Transverse colon (tissue), 4 donors: Measurements from ENCODE around the gene NKD1. TPM values are rescaled to one million over a fixed set of nuclear protein-coding genes. Genes with fewer than 3 reads are reported as not detected.

ENCODE experiments used
- DNase-seq: peaks from one replicate; pipeline ENCODE4 v3.0.0-alpha.2; 2019
- H3K27ac ChIP-seq, 4 donors: fragments of 200-600 bp; sonication (generic); 2 replicates each; pipeline ENCODE4 v1.5.1; 2016 to 2018; ENCODE audit warnings: inconsistent platforms in 4 of 4
- H3K27me3 ChIP-seq: fragments of 200-600 bp; sonication (generic); 2 replicates; pipeline ENCODE4 v1.5.1; 2017; ENCODE audit warnings: inconsistent platforms
- H3K36me3 ChIP-seq, 4 donors: fragments of 200-600 bp; sonication (generic); 2 replicates each; pipeline ENCODE4 v1.5.1; 2017 to 2019; ENCODE audit warnings: inconsistent platforms in 4 of 4
- H3K4me1 ChIP-seq, 4 donors: fragments of 200-600 bp; sonication (generic); 2 replicates each; pipeline ENCODE4 v1.5.1; 2017 to 2020; ENCODE audit warnings: inconsistent platforms in 4 of 4
- H3K4me3 ChIP-seq, 4 donors: fragments of 200-600 bp; sonication (generic); 1 replicate in 1 of 4; 2 replicates in 3 of 4; pipeline versions ENCODE4 v1.5.1 to v1.6.1; 2017 to 2019; ENCODE audit warnings: inconsistent platforms in 4 of 4
- H3K9me3 ChIP-seq, 2 donors: fragments of 200-600 bp; sonication (generic); 2 replicates each; pipeline ENCODE4 v1.5.1; 2017 to 2019; ENCODE audit warnings: inconsistent platforms in 2 of 2
- CTCF ChIP-seq, 5 experiments: fragments of 200-600 bp in 3 of 5; fragments of 450-650 bp in 2 of 5; sonication (generic) in 3 of 5; IDR thresholded peaks; 1 replicate in 2 of 5; 2 replicates in 3 of 5; pipeline ENCODE4 v1.5.1; 2016 to 2017; ENCODE audit warnings: antibody characterized with exemption in 5 of 5, inconsistent platforms in 3 of 5, mild to moderate bottlenecking in 2 of 5, moderate library complexity in 1 of 5
- EP300 ChIP-seq: sonication (generic); formaldehyde crosslinking; IDR thresholded peaks from one replicate; pipeline ENCODE4 v1.6.1; 2017; ENCODE audit warnings: antibody characterized with exemption, low read depth
- POLR2A ChIP-seq: fragments of 450-650 bp; IDR thresholded peaks from one replicate; pipeline ENCODE4 v1.6.1; 2016; ENCODE audit warnings: antibody characterized with exemption, mild to moderate bottlenecking, moderate library complexity
- POLR2AphosphoS5 ChIP-seq, 3 donors: sonication (generic); formaldehyde crosslinking; IDR thresholded peaks; one replicate each; pipeline ENCODE4 v1.6.1; 2016; ENCODE audit warnings: antibody characterized with exemption in 3 of 3
- WGBS, 2 donors: methylation state at CpG; one replicate each; pipeline ENCODE4 v1.1.5; 2018; ENCODE audit warnings: low coverage in 1 of 2; 5-methylcytosine and 5-hydroxymethylcytosine counted together
- in situ Hi-C, 4 donors: fragments of 200-750 bp; cut with MboI; loops; one replicate each; pipeline versions ENCODE4 v1.15.0 to v1.15.1; 2017; ENCODE audit warnings: low sequenced_read_pairs in 3 of 4, low pct_ligation_motif_present in 1 of 4, low pct_unique_long_range_greater_than_20kb in 1 of 4
- intact Hi-C: fragments of 100-400 bp; cut with DNase I; formaldehyde crosslinking; loops from one replicate; pipeline ENCODE4 v1.15.1; 2023; ENCODE audit warnings: low total_unique reads
- total RNA-seq, 4 donors: library from RNA; depleted of rRNA; stranded (reverse); fragments of >200 nt; gene quantifications; one replicate each; pipeline ENCODE4 v1.1.0, GENCODE V29; 2016

Gene NKD1
- total RNA-seq, 4 donors from 2014 or later: 1.7 to 98.1 (median 2.5) TPM

GRCh38 chr16:50558913-50559312, 10.7 kb downstream of the NKD1 start:
- Histone ChIP-seq H3K27me3 (no peaks in the 10 kb centered on the region), H3K27ac (no peak overlapping the region), H3K4me1 (no peaks in the 10 kb centered on the region), H3K9me3 (no peaks in the 10 kb centered on the region), H3K36me3 (no peaks in the 10 kb centered on the region), H3K4me3 (no peak overlapping the region)
- intact Hi-C loops (no loop called here), in situ Hi-C loops (no loop called here)
- TF ChIP-seq POLR2A: no peak
- no peak for TF ChIP-seq EP300
- no peak for TF ChIP-seq CTCF (IDR thresholded peaks at IDR 0.05)
- TF ChIP-seq POLR2AphosphoS5 (IDR thresholded peaks at IDR 0.05): no peak
- no peak for DNase-seq
- WGBS, 2 donors: 80% methylated on average over 1 of the region's 1 CpG; no CpG with 5 or more reads in 1 of the 2 donors

GRCh38 chr16:50559342-50559741, 11.1 kb downstream of the NKD1 start:
- in situ Hi-C loops: no loop called here
- Histone ChIP-seq H3K4me3 (no peak overlapping the region), H3K27me3 (no peaks in the 10 kb centered on the region), H3K4me1 (no peaks in the 10 kb centered on the region), H3K36me3 (no peaks in the 10 kb centered on the region), H3K27ac (no peak overlapping the region), H3K9me3 (no peaks in the 10 kb centered on the region)
- no peak for DNase-seq
- intact Hi-C loops: no loop called here
- TF ChIP-seq POLR2A: no peak
- no peak for TF ChIP-seq POLR2AphosphoS5 (IDR thresholded peaks at IDR 0.05)
- TF ChIP-seq CTCF (IDR thresholded peaks at IDR 0.05): no peak
- TF ChIP-seq EP300: no peak
- WGBS, 2 donors: 95 to 100% methylated on average over 2 to 6 of the region's 6 CpGs

- H3K4me3 ChIP-seq: no peak overlapping the region
- no peaks in the 10 kb centered on the region for H3K27me3 ChIP-seq
- H3K36me3 ChIP-seq: no peaks in the 10 kb centered on the region
- no peaks in the 10 kb centered on the region for H3K9me3 ChIP-seq
- TF ChIP-seq POLR2AphosphoS5 (IDR thresholded peaks at IDR 0.05): no peak
- TF ChIP-seq CTCF (IDR thresholded peaks at IDR 0.05): no peak
- no peak for TF ChIP-seq POLR2A
- TF ChIP-seq EP300: no peak
- DNase-seq: no peak
- 86% methylated on average over 13 of the region's 13 CpGs; no CpG with 5 or more reads in 1 of the 2 donors for WGBS, 2 donors
- in situ Hi-C loops (no loop called here), intact Hi-C loops (no loop called here)
- H3K4me1 ChIP-seq: peaks cover 0 to under 1% (median 0%) of the 10 kb centered on the region in 4 donors
- H3K27ac ChIP-seq: no peak overlapping the region
Observed at GRCh38 chr16:50559804-50560514, 11.8 kb downstream of the NKD1 start.

- no peak overlapping the region for H3K27ac ChIP-seq
- H3K9me3 ChIP-seq: no peaks in the 10 kb centered on the region
- intact Hi-C loops: no loop called here
- no peak overlapping the region for H3K4me3 ChIP-seq
- WGBS, 2 donors: 86 to 88% methylated on average over 2 to 4 of the region's 4 CpGs
- in situ Hi-C loops: no loop called here
- H3K36me3 ChIP-seq: no peaks in the 10 kb centered on the region
- H3K27me3 ChIP-seq: no peaks in the 10 kb centered on the region
- DNase-seq: no peak
- no peak for TF ChIP-seq CTCF (IDR thresholded peaks at IDR 0.05)
- no peak for TF ChIP-seq EP300
- TF ChIP-seq POLR2A: no peak
- no peak for TF ChIP-seq POLR2AphosphoS5 (IDR thresholded peaks at IDR 0.05)
- peaks cover 0 to 2% (median 0%) of the 10 kb centered on the region in 4 donors for H3K4me1 ChIP-seq
Observed at GRCh38 chr16:50560903-50561863, 13.0 kb downstream of the NKD1 start.
